WTC11 (cell line): ENCODE measurements around the gene ACOXL. TPM values are rescaled to one million over a fixed set of nuclear protein-coding genes. Genes with fewer than 3 reads are reported as not detected.

Experiments used
- ATAC-seq: fragments of 200-7000 bp; cut with Tn5 transposase; 2 replicates; pipeline ENCODE4 v1.10.0; 2021; ENCODE audit warnings: mild to moderate bottlenecking, moderate library complexity
- CTCF ChIA-PET: fragments of 300-600 bp; sonication (Branson Sonifier 250); formaldehyde crosslinking; loops from one replicate; lab custom pipeline; 2021; ENCODE audit warnings: antibody characterized with exemption; lab: Charles Lee
- POLR2A ChIA-PET: fragments of 350-600 bp; sonication (Branson Sonifier 250); formaldehyde crosslinking; loops from one replicate; lab custom pipeline; 2021; ENCODE audit warnings: antibody characterized with exemption; lab: Charles Lee
- DNase-seq: peaks from one replicate; pipeline ENCODE4 v3.0.0; 2021; ENCODE audit warnings: low spot score
- H3K27ac Mint-ChIP-seq: 2 replicates; pipeline ENCODE4 v1.8.0; 2021; ENCODE audit warnings: mixed read lengths
- H3K27me3 Mint-ChIP-seq: 2 replicates; pipeline ENCODE4 v1.8.0; 2021; ENCODE audit warnings: low read depth, mild to moderate bottlenecking, moderate library complexity, mixed read lengths
- H3K36me3 Mint-ChIP-seq: 2 replicates; pipeline ENCODE4 v1.8.0; 2021; ENCODE audit warnings: mixed read lengths
- H3K4me1 Mint-ChIP-seq: 2 replicates; pipeline ENCODE4 v1.8.0; 2022; ENCODE audit warnings: mixed read lengths
- H3K4me3 Mint-ChIP-seq: 2 replicates; pipeline ENCODE4 v1.8.0; 2021; ENCODE audit warnings: mild to moderate bottlenecking, moderate library complexity, mixed read lengths
- H3K9me3 Mint-ChIP-seq: 2 replicates; pipeline ENCODE4 v1.8.0; 2021; ENCODE audit warnings: mixed read lengths
- CREM ChIP-seq: sonication (generic); formaldehyde crosslinking; IDR thresholded peaks from 2 replicates; pipeline ENCODE4 v1.8.1; 2022; ENCODE audit warnings: mild to moderate bottlenecking, missing genetic modification reagents, moderate library complexity
- GRHL2 ChIP-seq: fragments of 250-450 bp; sonication (Bioruptor Pico); IDR thresholded peaks from 2 replicates; pipeline ENCODE4 v1.8.0; 2022; ENCODE audit warnings: mild to moderate bottlenecking, moderate library complexity; ENCODE audit not compliant: insufficient replicate concordance, severe bottlenecking
- MYBL2 ChIP-seq: sonication (generic); formaldehyde crosslinking; IDR thresholded peaks from 2 replicates; pipeline ENCODE4 v1.8.1; 2023; ENCODE audit warnings: mild to moderate bottlenecking, moderate library complexity, missing genetic modification reagents
- NFE2L1 ChIP-seq: sonication (generic); formaldehyde crosslinking; IDR thresholded peaks from 2 replicates; pipeline ENCODE4 v1.8.1; 2023; ENCODE audit warnings: missing genetic modification reagents
- NR2C2 ChIP-seq: sonication (generic); formaldehyde crosslinking; IDR thresholded peaks from 2 replicates; pipeline ENCODE4 v1.8.0; 2022; ENCODE audit warnings: mild to moderate bottlenecking, missing genetic modification reagents
- OVOL2 ChIP-seq: fragments of 250-450 bp; sonication (Bioruptor Pico); IDR thresholded peaks from 2 replicates; pipeline ENCODE4 v1.9.0; 2021; ENCODE audit warnings: mild to moderate bottlenecking, borderline replicate concordance
- PRRX2 ChIP-seq: fragments of 250-450 bp; sonication (Bioruptor Pico); IDR thresholded peaks from 2 replicates; pipeline ENCODE4 v1.8.0; 2021; ENCODE audit warnings: mild to moderate bottlenecking
- RORB ChIP-seq: fragments of 250-450 bp; sonication (Bioruptor Pico); IDR thresholded peaks from 2 replicates; pipeline ENCODE4 v1.9.0; 2021; ENCODE audit warnings: mild to moderate bottlenecking
- SMAD3 ChIP-seq: sonication (generic); formaldehyde crosslinking; IDR thresholded peaks from 2 replicates; pipeline ENCODE4 v1.8.0; 2022; ENCODE audit warnings: missing genetic modification reagents, mild to moderate bottlenecking, borderline replicate concordance
- TEAD1 ChIP-seq: sonication (generic); formaldehyde crosslinking; IDR thresholded peaks from 2 replicates; pipeline ENCODE4 v1.8.0; 2022; ENCODE audit warnings: mild to moderate bottlenecking, missing genetic modification reagents
- ZBTB21 ChIP-seq: sonication (generic); formaldehyde crosslinking; IDR thresholded peaks from 2 replicates; pipeline ENCODE4 v1.8.1; 2023; ENCODE audit warnings: mild to moderate bottlenecking, missing genetic modification reagents, borderline replicate concordance
- total RNA-seq: library from RNA; stranded (reverse); gene quantifications from 3 replicates; pipeline ENCODE4 v1.2.3, GENCODE V29; 2021
- TF ChIP-seq, protein P1 (sequence below): sonication (generic); formaldehyde crosslinking; IDR thresholded peaks from 2 replicates; pipeline ENCODE4 v1.8.0; 2023; ENCODE audit warnings: missing genetic modification reagents, mild to moderate bottlenecking, borderline replicate concordance
- TF ChIP-seq, protein P2 (sequence below): sonication (generic); formaldehyde crosslinking; IDR thresholded peaks from 2 replicates; pipeline ENCODE4 v1.8.1; 2023; ENCODE audit warnings: mild to moderate bottlenecking, missing genetic modification reagents, borderline replicate concordance
- TF ChIP-seq, protein P3 (sequence below): sonication (generic); formaldehyde crosslinking; IDR thresholded peaks from 2 replicates; pipeline ENCODE4 v1.8.1; 2023; ENCODE audit warnings: mild to moderate bottlenecking, moderate library complexity, missing genetic modification reagents
- TF ChIP-seq, protein P4 (sequence below): sonication (generic); formaldehyde crosslinking; IDR thresholded peaks from 2 replicates; pipeline ENCODE4 v1.8.0; 2023; ENCODE audit warnings: mild to moderate bottlenecking, missing genetic modification reagents
- TF ChIP-seq, protein P5 (sequence below): sonication (generic); formaldehyde crosslinking; IDR thresholded peaks from 2 replicates; pipeline ENCODE4 v1.8.1; 2022; ENCODE audit warnings: mild to moderate bottlenecking, moderate library complexity, missing genetic modification reagents
- TF ChIP-seq, protein P6 (sequence below): sonication (generic); formaldehyde crosslinking; IDR thresholded peaks from 2 replicates; pipeline ENCODE4 v1.8.0; 2022; ENCODE audit warnings: mild to moderate bottlenecking, missing genetic modification reagents

Gene ACOXL
- total RNA-seq, 1 experiment from 2014 or later, result 14.9 TPM

DNA sequence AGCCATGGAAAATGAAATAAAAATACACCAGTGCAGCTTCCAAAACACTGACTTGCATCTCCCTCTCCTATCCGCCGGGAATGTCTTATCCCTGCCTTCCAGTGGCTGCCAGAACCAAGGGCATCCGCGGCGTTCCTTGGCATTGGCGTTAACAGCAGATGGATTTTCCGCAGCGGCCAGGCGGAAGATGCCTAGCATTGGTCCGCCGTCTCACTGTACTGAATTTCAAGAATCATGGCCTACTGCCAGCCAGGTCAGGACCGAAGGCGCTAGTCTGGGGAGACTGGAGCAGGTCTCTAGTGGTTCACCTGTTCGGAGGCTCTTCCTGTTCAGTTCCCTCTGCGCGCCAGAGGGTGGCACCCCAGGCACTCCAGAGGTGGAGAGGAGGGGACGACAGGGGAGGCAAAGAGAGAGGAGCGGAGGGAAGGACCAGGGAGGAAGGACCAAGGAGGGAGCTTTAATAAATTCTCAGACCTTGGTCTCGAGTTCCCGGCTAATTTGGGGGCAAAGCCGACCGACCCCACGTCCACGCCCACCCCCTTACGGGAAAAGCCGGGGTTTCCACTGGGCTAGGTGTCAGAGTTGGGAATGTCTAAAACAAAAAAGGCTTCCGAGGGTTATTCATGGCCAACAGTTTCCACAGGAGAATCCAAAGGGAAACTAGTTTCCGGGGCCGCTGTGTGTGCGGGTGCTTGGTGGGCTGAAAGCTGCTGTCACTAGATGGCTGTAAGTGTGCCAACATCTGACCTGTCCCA, 384.6 kb downstream of the ACOXL start (continued):
- TF ChIP-seq, protein P1, sequence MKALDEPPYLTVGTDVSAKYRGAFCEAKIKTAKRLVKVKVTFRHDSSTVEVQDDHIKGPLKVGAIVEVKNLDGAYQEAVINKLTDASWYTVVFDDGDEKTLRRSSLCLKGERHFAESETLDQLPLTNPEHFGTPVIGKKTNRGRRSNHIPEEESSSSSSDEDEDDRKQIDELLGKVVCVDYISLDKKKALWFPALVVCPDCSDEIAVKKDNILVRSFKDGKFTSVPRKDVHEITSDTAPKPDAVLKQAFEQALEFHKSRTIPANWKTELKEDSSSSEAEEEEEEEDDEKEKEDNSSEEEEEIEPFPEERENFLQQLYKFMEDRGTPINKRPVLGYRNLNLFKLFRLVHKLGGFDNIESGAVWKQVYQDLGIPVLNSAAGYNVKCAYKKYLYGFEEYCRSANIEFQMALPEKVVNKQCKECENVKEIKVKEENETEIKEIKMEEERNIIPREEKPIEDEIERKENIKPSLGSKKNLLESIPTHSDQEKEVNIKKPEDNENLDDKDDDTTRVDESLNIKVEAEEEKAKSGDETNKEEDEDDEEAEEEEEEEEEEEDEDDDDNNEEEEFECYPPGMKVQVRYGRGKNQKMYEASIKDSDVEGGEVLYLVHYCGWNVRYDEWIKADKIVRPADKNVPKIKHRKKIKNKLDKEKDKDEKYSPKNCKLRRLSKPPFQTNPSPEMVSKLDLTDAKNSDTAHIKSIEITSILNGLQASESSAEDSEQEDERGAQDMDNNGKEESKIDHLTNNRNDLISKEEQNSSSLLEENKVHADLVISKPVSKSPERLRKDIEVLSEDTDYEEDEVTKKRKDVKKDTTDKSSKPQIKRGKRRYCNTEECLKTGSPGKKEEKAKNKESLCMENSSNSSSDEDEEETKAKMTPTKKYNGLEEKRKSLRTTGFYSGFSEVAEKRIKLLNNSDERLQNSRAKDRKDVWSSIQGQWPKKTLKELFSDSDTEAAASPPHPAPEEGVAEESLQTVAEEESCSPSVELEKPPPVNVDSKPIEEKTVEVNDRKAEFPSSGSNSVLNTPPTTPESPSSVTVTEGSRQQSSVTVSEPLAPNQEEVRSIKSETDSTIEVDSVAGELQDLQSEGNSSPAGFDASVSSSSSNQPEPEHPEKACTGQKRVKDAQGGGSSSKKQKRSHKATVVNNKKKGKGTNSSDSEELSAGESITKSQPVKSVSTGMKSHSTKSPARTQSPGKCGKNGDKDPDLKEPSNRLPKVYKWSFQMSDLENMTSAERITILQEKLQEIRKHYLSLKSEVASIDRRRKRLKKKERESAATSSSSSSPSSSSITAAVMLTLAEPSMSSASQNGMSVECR (CRISPR knock-in tag), result no peak
- TF ChIP-seq PRRX2 (CRISPR knock-in tag), result no peak

DNA sequence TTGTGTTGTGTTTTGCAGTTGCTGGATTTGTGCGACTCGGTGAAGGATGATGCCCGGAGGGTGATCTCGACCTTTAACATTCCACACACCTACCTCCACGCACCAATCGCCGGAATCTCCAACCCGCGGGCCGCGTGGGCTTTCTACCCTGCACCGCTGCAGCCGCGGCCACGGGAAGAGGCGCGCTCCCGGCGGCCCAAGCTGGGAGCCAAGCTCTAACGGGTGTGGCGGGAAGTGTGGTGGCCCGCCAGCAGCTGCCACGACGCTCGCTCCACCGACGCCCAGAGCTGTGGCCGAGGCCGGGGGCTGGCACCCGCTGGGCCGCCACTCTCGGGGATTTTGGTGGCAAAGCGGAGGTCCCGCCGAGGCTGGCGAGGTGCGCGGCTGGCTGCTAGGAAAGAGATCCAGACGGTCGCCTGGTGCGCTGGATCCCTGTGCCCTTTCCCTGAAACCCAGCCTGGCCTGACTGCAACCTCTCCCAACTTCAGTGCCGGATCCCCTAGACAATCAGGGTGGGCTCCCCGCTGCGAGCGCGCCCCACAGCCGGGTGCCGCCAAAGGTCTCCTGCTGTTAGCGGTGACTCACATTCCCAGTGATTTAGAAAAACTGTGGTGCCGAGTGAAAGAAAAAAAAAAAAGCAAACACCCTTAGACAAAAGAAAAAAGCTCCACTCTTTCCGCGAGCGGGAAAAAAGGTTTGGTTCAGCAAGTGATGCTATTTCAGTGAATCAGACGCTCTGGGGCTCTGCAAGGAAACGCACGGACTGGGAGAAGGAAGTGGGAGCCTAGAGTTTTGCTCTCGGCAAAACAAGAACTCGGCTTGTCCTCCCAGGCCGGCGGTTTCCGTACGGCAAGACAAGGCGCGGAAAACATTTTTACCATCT, 385.5 kb downstream of the ACOXL start:
- ATAC-seq (no peak), DNase-seq (peak; percentile 23)
- Mint-ChIP-seq H3K36me3 (no peaks in the 10 kb centered on the region), H3K9me3 (no peaks in the 10 kb centered on the region), H3K27ac (no peak overlapping the region), H3K27me3 (peaks cover 54% of the 10 kb centered on the region), H3K4me3 (peak overlapping the region; percentile 71), H3K4me1 (peaks cover 33% of the 10 kb centered on the region)
- CTCF ChIA-PET, result interaction anchor here (0.5 to 2.0 kb wide), 16 partner anchors 8 to 589 kb away, joined by 3 to 6 read pairs (median 3); no protein-coding TSS in a partner anchor
- POLR2A ChIA-PET, result no interaction called here
- TF ChIP-seq, protein P2, sequence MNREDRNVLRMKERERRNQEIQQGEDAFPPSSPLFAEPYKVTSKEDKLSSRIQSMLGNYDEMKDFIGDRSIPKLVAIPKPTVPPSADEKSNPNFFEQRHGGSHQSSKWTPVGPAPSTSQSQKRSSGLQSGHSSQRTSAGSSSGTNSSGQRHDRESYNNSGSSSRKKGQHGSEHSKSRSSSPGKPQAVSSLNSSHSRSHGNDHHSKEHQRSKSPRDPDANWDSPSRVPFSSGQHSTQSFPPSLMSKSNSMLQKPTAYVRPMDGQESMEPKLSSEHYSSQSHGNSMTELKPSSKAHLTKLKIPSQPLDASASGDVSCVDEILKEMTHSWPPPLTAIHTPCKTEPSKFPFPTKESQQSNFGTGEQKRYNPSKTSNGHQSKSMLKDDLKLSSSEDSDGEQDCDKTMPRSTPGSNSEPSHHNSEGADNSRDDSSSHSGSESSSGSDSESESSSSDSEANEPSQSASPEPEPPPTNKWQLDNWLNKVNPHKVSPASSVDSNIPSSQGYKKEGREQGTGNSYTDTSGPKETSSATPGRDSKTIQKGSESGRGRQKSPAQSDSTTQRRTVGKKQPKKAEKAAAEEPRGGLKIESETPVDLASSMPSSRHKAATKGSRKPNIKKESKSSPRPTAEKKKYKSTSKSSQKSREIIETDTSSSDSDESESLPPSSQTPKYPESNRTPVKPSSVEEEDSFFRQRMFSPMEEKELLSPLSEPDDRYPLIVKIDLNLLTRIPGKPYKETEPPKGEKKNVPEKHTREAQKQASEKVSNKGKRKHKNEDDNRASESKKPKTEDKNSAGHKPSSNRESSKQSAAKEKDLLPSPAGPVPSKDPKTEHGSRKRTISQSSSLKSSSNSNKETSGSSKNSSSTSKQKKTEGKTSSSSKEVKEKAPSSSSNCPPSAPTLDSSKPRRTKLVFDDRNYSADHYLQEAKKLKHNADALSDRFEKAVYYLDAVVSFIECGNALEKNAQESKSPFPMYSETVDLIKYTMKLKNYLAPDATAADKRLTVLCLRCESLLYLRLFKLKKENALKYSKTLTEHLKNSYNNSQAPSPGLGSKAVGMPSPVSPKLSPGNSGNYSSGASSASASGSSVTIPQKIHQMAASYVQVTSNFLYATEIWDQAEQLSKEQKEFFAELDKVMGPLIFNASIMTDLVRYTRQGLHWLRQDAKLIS, result no peak
- TF ChIP-seq GRHL2 (CRISPR knock-in tag) (no peak), RORB (CRISPR knock-in tag) (no peak), CREM (CRISPR knock-in tag) (no peak), NR2C2 (no peak), OVOL2 (CRISPR knock-in tag) (no peak), TEAD1 (0 out of 2 replicates have a peak, but pooled peaks have one; percentile 36), MYBL2 (CRISPR knock-in tag) (0 out of 2 replicates have a peak, but pooled peaks have one; percentile 17), ZBTB21 (CRISPR knock-in tag) (no peak), SMAD3 (no peak), NFE2L1 (CRISPR knock-in tag) (0 out of 2 replicates have a peak, but pooled peaks have one; percentile 25)
- TF ChIP-seq, protein P3, sequence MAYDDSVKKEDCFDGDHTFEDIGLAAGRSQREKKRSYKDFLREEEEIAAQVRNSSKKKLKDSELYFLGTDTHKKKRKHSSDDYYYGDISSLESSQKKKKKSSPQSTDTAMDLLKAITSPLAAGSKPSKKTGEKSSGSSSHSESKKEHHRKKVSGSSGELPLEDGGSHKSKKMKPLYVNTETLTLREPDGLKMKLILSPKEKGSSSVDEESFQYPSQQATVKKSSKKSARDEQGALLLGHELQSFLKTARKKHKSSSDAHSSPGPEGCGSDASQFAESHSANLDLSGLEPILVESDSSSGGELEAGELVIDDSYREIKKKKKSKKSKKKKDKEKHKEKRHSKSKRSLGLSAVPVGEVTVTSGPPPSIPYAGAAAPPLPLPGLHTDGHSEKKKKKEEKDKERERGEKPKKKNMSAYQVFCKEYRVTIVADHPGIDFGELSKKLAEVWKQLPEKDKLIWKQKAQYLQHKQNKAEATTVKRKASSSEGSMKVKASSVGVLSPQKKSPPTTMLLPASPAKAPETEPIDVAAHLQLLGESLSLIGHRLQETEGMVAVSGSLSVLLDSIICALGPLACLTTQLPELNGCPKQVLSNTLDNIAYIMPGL, result peak; percentile 64
- TF ChIP-seq, protein P4, sequence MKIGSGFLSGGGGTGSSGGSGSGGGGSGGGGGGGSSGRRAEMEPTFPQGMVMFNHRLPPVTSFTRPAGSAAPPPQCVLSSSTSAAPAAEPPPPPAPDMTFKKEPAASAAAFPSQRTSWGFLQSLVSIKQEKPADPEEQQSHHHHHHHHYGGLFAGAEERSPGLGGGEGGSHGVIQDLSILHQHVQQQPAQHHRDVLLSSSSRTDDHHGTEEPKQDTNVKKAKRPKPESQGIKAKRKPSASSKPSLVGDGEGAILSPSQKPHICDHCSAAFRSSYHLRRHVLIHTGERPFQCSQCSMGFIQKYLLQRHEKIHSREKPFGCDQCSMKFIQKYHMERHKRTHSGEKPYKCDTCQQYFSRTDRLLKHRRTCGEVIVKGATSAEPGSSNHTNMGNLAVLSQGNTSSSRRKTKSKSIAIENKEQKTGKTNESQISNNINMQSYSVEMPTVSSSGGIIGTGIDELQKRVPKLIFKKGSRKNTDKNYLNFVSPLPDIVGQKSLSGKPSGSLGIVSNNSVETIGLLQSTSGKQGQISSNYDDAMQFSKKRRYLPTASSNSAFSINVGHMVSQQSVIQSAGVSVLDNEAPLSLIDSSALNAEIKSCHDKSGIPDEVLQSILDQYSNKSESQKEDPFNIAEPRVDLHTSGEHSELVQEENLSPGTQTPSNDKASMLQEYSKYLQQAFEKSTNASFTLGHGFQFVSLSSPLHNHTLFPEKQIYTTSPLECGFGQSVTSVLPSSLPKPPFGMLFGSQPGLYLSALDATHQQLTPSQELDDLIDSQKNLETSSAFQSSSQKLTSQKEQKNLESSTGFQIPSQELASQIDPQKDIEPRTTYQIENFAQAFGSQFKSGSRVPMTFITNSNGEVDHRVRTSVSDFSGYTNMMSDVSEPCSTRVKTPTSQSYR (CRISPR knock-in tag), result 0 out of 2 replicates have a peak, but pooled peaks have one; percentile 43
- TF ChIP-seq, protein P5, sequence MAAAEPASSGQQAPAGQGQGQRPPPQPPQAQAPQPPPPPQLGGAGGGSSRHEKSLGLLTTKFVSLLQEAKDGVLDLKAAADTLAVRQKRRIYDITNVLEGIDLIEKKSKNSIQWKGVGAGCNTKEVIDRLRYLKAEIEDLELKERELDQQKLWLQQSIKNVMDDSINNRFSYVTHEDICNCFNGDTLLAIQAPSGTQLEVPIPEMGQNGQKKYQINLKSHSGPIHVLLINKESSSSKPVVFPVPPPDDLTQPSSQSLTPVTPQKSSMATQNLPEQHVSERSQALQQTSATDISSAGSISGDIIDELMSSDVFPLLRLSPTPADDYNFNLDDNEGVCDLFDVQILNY (CRISPR knock-in tag), result no peak
- TF ChIP-seq, protein P6, sequence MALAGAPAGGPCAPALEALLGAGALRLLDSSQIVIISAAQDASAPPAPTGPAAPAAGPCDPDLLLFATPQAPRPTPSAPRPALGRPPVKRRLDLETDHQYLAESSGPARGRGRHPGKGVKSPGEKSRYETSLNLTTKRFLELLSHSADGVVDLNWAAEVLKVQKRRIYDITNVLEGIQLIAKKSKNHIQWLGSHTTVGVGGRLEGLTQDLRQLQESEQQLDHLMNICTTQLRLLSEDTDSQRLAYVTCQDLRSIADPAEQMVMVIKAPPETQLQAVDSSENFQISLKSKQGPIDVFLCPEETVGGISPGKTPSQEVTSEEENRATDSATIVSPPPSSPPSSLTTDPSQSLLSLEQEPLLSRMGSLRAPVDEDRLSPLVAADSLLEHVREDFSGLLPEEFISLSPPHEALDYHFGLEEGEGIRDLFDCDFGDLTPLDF (CRISPR knock-in tag), result no peak
